Measurements from ENCODE around the gene RTP1. TPM values are rescaled to one million over a fixed set of nuclear protein-coding genes. Genes with fewer than 3 reads are reported as not detected.

Gene RTP1
- total and polyA plus RNA-seq, 10 donors: not detected

DNA sequence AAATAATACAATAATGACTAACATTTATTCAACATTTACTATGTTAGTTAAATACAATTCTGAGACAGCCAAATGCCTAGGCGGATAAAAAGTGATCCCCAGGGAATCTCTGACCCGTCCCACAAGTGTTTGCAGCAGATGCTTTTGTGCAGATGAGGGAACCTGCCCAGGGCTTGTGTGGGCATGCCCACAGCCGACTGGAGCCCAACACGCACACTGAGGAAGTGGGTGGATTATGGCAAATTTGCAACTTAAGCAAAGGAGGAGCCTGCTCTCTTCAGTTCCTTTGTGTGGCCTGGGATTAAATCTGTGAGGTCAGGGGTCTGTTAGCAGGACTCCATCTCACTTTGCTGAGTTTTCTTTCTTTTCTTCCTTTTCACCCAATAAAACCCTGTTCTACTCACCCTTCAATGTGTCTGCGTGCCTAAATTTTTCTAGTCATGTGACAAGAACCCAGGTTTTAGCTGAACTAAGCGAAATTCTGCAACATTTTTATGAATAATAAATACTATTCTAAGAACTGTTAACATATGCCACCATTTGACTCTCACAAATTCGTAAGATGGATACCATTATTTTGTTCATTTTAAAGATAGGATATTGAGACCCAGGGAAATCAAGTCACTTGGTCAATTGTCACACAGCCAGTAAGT lies 13.9 kb upstream of the RTP1 start:
- Histone ChIP-seq H3K9me3 (no peaks in the 10 kb centered on the region), H3K36me3 (no peaks in the 10 kb centered on the region), H3K27ac (no peak overlapping the region), H3K4me1 (no peaks in the 10 kb centered on the region), H3K4me3 (no peak overlapping the region), H3K27me3 (replicated peaks in 1 of 7) (peaks cover 0 to 30% (median 0%) of the 10 kb centered on the region in 7 donors)
- intact Hi-C loops (cut with DNase I; ENCODE audit: low total_unique reads): no loop called here
- WGBS, 5 donors: 55 to 68% (median 61%) methylated on average over 7 of the region's 7 CpGs
- TF ChIP-seq, protein P1, sequence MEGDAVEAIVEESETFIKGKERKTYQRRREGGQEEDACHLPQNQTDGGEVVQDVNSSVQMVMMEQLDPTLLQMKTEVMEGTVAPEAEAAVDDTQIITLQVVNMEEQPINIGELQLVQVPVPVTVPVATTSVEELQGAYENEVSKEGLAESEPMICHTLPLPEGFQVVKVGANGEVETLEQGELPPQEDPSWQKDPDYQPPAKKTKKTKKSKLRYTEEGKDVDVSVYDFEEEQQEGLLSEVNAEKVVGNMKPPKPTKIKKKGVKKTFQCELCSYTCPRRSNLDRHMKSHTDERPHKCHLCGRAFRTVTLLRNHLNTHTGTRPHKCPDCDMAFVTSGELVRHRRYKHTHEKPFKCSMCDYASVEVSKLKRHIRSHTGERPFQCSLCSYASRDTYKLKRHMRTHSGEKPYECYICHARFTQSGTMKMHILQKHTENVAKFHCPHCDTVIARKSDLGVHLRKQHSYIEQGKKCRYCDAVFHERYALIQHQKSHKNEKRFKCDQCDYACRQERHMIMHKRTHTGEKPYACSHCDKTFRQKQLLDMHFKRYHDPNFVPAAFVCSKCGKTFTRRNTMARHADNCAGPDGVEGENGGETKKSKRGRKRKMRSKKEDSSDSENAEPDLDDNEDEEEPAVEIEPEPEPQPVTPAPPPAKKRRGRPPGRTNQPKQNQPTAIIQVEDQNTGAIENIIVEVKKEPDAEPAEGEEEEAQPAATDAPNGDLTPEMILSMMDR (IDR thresholded peaks at IDR 0.05 in 8 of 11, conservative IDR thresholded peaks at IDR 0.05 in 3 of 11): no peak
- TF ChIP-seq POLR2AphosphoS5 (IDR thresholded peaks at IDR 0.05): no peak
- no peak for TF ChIP-seq POLR2A (IDR thresholded peaks at IDR 0.05)
- no peak for DNase-seq

DNA sequence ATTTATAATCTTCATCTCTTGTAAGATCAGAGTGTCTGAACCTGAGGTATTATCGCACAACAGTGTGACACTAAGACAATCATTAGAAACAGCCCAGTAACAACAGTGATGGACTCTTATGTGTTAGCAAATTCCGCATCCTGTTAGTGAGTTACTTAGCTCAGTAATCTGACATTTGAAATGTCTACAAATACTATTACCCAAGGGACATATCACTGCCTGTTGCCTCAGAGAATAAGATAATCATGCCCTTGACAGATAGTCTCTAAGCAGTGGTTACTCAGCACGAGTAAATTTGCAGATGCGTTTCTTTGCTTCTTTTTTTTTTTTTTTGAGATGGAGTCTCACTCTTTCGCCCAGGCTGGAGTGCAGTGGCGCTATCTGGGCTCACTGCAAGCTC lies 13.4 kb upstream of the RTP1 start:
- intact Hi-C loops (cut with DNase I; ENCODE audit: low total_unique reads): no loop called here
- no peak for DNase-seq

DNA sequence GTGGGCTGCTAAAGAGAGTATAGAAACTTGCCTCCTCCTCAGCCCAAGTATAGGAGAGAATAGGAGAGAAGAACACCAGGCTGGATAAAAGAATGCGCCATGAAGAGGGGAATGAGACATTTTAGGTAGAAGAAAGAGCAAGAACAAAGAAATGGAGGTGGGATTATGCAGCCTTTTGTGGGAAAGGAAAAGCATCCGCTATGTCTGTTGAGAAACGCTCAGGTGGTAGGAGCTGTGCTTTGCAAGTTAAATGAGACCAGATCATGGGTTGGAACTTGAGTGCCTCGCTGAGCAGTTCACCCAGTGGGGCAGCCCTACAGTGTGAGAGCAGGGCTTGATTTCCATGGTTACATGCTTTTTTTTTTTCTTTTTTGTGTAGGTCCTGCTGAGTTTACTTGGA lies 11.5 kb upstream of the RTP1 start:
- 74 to 90% (median 86%) methylated on average over 4 of the region's 4 CpGs for WGBS, 5 donors
- Histone ChIP-seq H3K27me3 (replicated peaks in 1 of 7) (peaks cover 0 to 51% (median 3%) of the 10 kb centered on the region in 7 donors), H3K9me3 (no peaks in the 10 kb centered on the region), H3K27ac (no peak overlapping the region), H3K36me3 (no peaks in the 10 kb centered on the region), H3K4me1 (peaks cover 0 to 9% (median 0%) of the 10 kb centered on the region in 6 donors), H3K4me3 (no peak overlapping the region)
- no peak for DNase-seq
- no peak for TF ChIP-seq POLR2AphosphoS5 (IDR thresholded peaks at IDR 0.05)
- no peak for TF ChIP-seq POLR2A (IDR thresholded peaks at IDR 0.05)
- TF ChIP-seq, protein P1 (IDR thresholded peaks at IDR 0.05 in 8 of 11, conservative IDR thresholded peaks at IDR 0.05 in 3 of 11): no peak
- intact Hi-C loops (cut with DNase I; ENCODE audit: low total_unique reads): no loop called here

More for the DNA sequence above, 13.4 kb upstream of the RTP1 start:
- Histone ChIP-seq H3K27me3 (replicated peaks in 1 of 7) (peaks cover 0 to 34% (median 0%) of the 10 kb centered on the region in 7 donors), H3K4me3 (no peak overlapping the region), H3K27ac (no peak overlapping the region), H3K4me1 (peaks cover 0 to 3% (median 0%) of the 10 kb centered on the region in 6 donors), H3K36me3 (no peaks in the 10 kb centered on the region), H3K9me3 (no peaks in the 10 kb centered on the region)
- TF ChIP-seq POLR2A (IDR thresholded peaks at IDR 0.05) (no peak), POLR2AphosphoS5 (IDR thresholded peaks at IDR 0.05) (no peak)
- TF ChIP-seq, protein P1 (IDR thresholded peaks at IDR 0.05 in 8 of 11, conservative IDR thresholded peaks at IDR 0.05 in 3 of 11): no peak
- 84 to 99% (median 94%) methylated on average over 6 of the region's 6 CpGs for WGBS, 5 donors

DNA sequence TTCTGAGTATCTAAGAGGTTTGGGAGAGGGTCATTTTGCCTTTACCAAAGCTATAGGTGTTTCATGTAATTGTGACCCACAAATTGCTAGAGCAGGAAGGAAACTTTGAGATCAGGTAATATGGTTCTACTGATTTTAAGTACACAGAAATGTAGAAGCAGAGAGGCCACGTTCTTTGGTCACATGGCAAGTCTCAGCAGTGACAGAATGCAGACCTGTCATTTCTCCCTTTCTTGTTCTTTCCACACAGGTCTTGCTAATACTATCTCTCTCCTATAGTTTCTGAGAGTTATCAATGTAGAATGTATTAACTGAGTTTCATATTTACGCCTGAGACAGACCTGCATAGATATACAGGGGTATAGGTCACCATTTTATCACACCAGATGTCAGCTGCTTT lies 10.9 kb upstream of the RTP1 start:
- no peak for DNase-seq
- no peak overlapping the region for H3K27ac ChIP-seq
- peaks cover 0 to 9% (median 0%) of the 10 kb centered on the region in 6 donors for H3K4me1 ChIP-seq
- H3K4me3 ChIP-seq: no peak overlapping the region
- no peaks in the 10 kb centered on the region for H3K9me3 ChIP-seq
- WGBS, 5 donors: 66 to 78% (median 71%) methylated on average over 2 of the region's 2 CpGs
- intact Hi-C loops (cut with DNase I; ENCODE audit: low total_unique reads): no loop called here
- H3K27me3 ChIP-seq (replicated peaks in 1 of 7): peaks cover 0 to 57% (median 7%) of the 10 kb centered on the region in 7 donors
- H3K36me3 ChIP-seq: no peaks in the 10 kb centered on the region
- no peak for TF ChIP-seq POLR2AphosphoS5 (IDR thresholded peaks at IDR 0.05)
- TF ChIP-seq, protein P1 (IDR thresholded peaks at IDR 0.05 in 8 of 11, conservative IDR thresholded peaks at IDR 0.05 in 3 of 11): no peak
- no peak for TF ChIP-seq POLR2A (IDR thresholded peaks at IDR 0.05)

Measured in spleen (tissue), 11 donors.